GM21723 (cell line): ENCODE data around the gene RPS6KB2.

Experiments
- ATAC-seq: cut with Tn5 transposase; IDR thresholded peaks from one replicate; pipeline ENCODE4 v1.9.1; 2021; ENCODE audit warnings: mild to moderate bottlenecking, moderate library complexity; ENCODE audit not compliant: unreplicated experiment

The RPS6KB2 gene

DNA sequence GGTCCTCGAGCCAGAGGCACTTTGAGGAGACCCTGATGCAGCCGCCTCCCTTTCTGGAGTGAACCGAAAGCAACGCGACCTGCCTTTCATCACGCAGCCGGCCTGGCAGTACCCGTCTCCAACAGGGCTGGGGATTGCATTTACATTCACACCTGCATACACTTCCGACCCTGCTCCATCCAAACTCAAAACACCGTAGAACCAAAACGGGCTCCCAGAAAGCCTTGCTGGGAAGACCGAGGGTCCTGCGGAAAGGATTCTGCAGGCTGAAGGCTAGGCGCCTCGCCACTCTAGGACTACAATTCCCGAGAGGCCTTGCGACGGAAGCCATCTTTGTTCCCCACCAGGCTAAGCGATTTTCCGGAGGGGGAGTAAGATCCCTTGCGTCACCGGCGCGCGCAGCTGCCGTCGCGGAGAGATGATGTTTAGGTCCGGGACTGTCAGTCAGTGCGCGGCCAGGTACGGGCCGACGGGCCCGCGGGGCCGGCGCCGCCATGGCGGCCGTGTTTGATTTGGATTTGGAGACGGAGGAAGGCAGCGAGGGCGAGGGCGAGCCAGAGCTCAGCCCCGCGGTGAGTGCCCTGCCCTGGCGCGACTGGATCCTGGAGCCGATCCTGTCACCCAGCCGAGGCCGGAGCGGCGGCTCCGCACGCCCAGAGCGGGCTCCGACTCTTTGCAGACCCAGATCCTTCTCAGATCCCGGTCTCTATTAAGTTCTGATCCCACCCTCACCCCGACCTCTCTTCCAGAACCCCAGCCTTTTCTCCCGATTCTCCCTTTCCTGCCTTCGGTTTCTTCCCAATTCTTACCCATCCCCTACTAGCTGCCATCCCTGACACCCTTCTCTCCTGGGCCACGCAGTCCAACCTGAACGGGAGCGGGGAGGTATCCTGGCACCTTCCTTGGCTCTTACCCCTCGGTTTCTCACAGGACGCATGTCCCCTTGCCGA, at the start of gene RPS6KB2:
TSS of gene RPS6KB2 (plus strand) at position 443 of the 950 bp plus-strand sequence. CDS start at position 495, 52 bp downstream.
- peak; percentile 67 for ATAC-seq

- no peak for ATAC-seq
These were observed 49.8 kb upstream of the RPS6KB2 start for GRCh38 chr11:67378544-67378943.

DNA sequence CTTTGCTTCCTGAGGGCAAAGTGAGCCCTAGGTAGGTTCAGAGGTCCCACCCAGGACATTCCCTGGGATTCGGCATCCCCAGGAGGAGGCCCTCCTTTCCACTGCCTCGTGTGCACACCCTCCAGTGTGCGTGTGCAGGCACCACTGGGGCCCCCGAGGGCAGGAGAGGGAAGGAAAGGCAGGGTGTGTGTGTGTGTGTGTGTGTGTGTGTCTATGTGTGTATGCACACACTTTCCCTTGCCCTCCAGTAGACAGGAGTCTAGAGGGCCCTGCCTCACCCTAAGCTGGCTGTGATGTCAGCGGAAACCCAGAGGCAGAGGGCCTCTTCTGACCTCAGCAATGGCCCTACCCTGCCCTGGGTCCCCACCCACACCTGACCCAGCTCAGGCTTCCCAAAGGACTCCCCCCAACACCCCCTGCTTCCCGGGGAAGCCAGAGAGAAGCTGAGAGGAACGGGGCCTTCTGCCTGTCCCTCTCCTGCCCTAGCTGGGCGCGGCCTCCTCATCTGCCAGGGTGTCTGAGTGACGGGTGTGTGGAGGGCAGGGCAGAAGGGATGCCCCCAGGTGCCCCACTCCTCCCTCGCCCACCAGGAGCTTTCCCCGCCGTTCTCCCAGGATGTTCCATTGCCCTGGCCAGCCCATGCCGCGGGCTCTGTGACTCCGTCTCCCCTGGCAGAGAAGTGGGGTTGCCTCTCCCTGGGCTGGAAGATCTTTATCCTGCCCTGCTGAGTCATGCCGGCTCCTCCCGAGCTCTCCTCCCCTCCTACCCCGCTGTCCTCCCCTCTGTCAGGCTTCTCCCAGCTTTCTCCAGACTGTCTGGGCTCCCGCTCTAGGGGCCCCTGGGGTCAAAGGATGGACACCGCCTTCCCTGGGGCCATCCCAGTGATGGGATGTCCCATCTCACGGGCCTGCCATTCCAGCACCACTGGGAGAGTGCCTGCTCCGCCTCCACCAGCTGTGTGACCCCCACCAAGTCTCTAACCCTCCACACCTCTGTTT, 48.9 kb upstream of the RPS6KB2 start:
- no peak for ATAC-seq

GRCh38 chr11:67381244-67381972, 46.9 kb upstream of the RPS6KB2 start:
- no peak for ATAC-seq

- ATAC-seq, result no peak
These were observed 45.8 kb upstream of the RPS6KB2 start for GRCh38 chr11:67382276-67383136.

DNA sequence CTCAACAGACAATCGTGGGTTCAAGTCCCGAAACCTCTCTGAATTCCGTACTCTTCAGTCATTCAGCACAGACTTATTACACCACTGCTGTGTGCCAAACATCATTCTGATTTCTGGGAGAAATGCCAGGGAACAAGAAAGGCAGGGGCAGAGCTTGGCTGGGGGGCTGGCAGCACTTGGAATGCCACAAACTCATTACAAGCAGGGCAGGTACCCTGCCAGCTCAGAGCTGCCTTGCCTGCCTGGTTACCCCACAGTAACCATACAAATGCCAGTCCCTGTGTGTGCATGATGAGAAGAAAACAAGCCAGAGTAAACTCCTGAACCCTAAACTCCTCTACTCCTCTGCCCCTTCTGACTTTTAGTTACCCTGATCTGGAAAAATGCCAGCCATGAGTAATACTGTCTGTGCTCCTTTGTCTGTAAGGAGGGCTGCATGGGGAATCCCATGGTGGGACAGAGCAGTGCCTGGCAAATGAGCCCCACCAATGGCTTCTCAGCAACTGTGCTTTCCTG, 43.4 kb upstream of the RPS6KB2 start:
- no peak for ATAC-seq

DNA sequence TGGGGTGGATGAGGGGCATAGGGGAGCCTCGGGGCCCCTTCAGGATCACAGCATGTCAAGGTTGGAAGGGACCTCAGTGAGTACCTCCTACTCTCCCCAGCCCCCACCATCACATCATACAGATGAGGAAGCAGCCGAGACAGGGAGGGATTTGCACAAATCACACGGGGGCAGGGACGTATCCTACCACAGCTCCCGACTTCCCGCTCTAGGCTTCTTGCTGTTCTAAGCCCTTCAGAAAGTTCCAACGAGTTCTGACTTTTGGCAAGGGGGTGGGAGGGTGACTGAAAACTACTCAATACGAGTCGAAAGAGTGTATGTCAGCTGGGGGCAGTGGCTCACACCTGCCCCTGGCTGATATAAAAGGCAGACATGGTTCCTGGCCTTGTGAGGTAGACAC, 41.2 kb upstream of the RPS6KB2 start:
- ATAC-seq, result no peak

DNA sequence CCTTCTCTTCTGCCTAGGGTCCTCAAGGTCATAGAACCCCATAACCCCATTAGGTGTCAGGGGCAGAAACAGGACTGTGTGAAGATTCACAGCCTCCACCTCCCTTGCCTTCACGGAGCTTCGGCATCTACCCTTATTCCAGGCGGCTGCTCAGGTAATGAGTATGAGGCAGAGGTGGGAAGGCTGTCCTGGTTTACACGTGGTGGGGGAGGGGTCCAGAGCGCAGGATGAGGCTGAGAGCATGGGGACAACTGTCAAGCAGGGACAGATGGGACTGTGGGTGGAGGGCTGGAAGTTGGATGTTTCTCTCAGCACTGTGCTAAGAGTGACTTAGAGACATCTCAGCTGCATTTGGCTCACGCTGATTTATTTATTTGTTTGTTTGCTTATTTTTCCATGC, 40.8 kb upstream of the RPS6KB2 start:
- no peak for ATAC-seq

DNA sequence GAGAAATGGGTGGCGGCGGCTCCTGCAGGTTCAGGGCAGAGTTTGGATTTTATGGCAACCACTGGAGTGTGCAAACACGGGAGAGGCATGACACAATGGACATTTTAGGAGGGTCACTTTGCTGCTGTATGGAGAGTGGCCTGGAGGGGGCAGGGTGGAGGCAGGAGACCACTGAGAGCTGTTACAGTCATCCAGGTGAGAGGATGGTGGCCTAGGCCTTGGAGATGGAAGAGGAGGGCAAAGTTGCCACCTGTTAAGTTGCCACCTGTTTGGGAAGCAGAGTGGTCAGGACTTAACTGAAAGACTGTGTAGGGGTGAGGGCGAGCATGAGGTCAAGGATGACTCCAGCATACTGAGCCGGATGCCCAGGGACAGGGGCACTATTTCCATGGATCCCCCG, 38.8 kb upstream of the RPS6KB2 start:
- no peak for ATAC-seq

DNA sequence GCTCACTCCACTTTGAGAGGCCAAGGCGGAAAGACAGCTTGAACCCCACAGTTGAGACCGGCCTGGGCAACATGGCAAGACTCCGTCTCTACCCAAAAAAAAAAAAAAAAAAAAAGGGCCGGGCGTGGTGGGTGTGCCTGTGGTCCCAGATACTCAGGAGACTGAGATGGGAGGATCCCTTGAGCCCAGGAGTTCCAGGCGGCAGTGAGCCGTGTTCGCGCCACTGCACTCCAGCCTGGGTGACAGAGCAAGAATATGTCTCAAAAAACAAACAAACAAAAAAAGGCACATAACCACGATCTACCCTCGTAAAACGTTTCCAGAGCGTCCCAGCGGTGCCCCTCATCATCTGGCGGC, 37.4 kb upstream of the RPS6KB2 start:
- no peak for ATAC-seq

- peak; percentile 61 for ATAC-seq
These were observed 36.8 kb upstream of the RPS6KB2 start, which contains the start of gene RAD9A for GRCh38 chr11:67391304-67392182. RAD9A (plus strand) TSS chr11:67391986; CDS start chr11:67392045, 59 bp downstream.

- ATAC-seq, result peak; percentile 22
These were observed 36.0 kb upstream of the RPS6KB2 start for GRCh38 chr11:67392183-67392715.

GRCh38 chr11:67393437-67393836, 34.9 kb upstream of the RPS6KB2 start:
- no peak for ATAC-seq

- ATAC-seq, result no peak
These were observed 34.3 kb upstream of the RPS6KB2 start for GRCh38 chr11:67393990-67394389.

- no peak for ATAC-seq
These were observed 32.6 kb upstream of the RPS6KB2 start for GRCh38 chr11:67395555-67396258.

DNA sequence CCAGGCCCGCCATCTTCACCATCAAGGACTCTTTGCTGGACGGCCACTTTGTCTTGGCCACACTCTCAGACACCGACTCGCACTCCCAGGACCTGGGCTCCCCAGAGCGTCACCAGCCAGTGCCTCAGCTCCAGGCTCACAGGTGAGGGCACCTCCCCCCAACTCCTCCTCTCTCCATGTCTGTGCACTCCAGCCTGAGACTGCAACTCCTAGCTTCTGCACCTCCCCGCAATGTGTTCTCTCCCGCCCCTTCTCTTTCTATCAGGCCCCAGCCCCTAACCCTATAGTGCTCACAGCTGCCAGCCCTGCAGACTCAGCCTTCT, 32.1 kb upstream of the RPS6KB2 start:
- no peak for ATAC-seq

GRCh38 chr11:67396587-67397389, 31.5 kb upstream of the RPS6KB2 start:
- ATAC-seq, result no peak
